WTC11 (cell line): ENCODE data around the gene ABLIM2. TPM values are rescaled to one million over a fixed set of nuclear protein-coding genes. Genes with fewer than 3 reads are reported as not detected.

Source experiments
- ATAC-seq: fragments of 200-7000 bp; cut with Tn5 transposase; 2 replicates; pipeline ENCODE4 v1.10.0; 2021; ENCODE audit warnings: mild to moderate bottlenecking, moderate library complexity
- CTCF ChIA-PET: fragments of 300-600 bp; sonication (Branson Sonifier 250); formaldehyde crosslinking; loops from one replicate; lab custom pipeline; 2021; ENCODE audit warnings: antibody characterized with exemption; lab: Charles Lee
- POLR2A ChIA-PET: fragments of 350-600 bp; sonication (Branson Sonifier 250); formaldehyde crosslinking; loops from one replicate; lab custom pipeline; 2021; ENCODE audit warnings: antibody characterized with exemption; lab: Charles Lee
- DNase-seq: peaks from one replicate; pipeline ENCODE4 v3.0.0; 2021; ENCODE audit warnings: low spot score
- H3K27ac Mint-ChIP-seq: 2 replicates; pipeline ENCODE4 v1.8.0; 2021; ENCODE audit warnings: mixed read lengths
- H3K27me3 Mint-ChIP-seq: 2 replicates; pipeline ENCODE4 v1.8.0; 2021; ENCODE audit warnings: low read depth, mild to moderate bottlenecking, moderate library complexity, mixed read lengths
- H3K36me3 Mint-ChIP-seq: 2 replicates; pipeline ENCODE4 v1.8.0; 2021; ENCODE audit warnings: mixed read lengths
- H3K4me1 Mint-ChIP-seq: 2 replicates; pipeline ENCODE4 v1.8.0; 2022; ENCODE audit warnings: mixed read lengths
- H3K4me3 Mint-ChIP-seq: 2 replicates; pipeline ENCODE4 v1.8.0; 2021; ENCODE audit warnings: mild to moderate bottlenecking, moderate library complexity, mixed read lengths
- H3K9me3 Mint-ChIP-seq: 2 replicates; pipeline ENCODE4 v1.8.0; 2021; ENCODE audit warnings: mixed read lengths
- ARID4B ChIP-seq: sonication (generic); formaldehyde crosslinking; IDR thresholded peaks from 2 replicates; pipeline ENCODE4 v1.8.0; 2023; ENCODE audit warnings: missing genetic modification reagents, mild to moderate bottlenecking, borderline replicate concordance
- ATF6 ChIP-seq: sonication (generic); formaldehyde crosslinking; IDR thresholded peaks from 2 replicates; pipeline ENCODE4 v1.8.1; 2023; ENCODE audit warnings: mild to moderate bottlenecking, missing genetic modification reagents
- IRF1 ChIP-seq: sonication (generic); formaldehyde crosslinking; IDR thresholded peaks from 2 replicates; pipeline ENCODE4 v1.8.0; 2023; ENCODE audit warnings: missing genetic modification reagents
- MLX ChIP-seq: sonication (generic); formaldehyde crosslinking; IDR thresholded peaks from 2 replicates; pipeline ENCODE4 v1.8.1; 2023; ENCODE audit warnings: mild to moderate bottlenecking, missing genetic modification reagents, moderate library complexity
- NR3C1 ChIP-seq: sonication (generic); formaldehyde crosslinking; conservative IDR thresholded peaks from 2 replicates; pipeline ENCODE4 v1.8.1; 2023; ENCODE audit warnings: low read depth, mild to moderate bottlenecking, missing genetic modification reagents
- SMAD3 ChIP-seq: sonication (generic); formaldehyde crosslinking; IDR thresholded peaks from 2 replicates; pipeline ENCODE4 v1.8.0; 2022; ENCODE audit warnings: missing genetic modification reagents, mild to moderate bottlenecking, borderline replicate concordance
- SP1 ChIP-seq: sonication (generic); formaldehyde crosslinking; conservative IDR thresholded peaks from 2 replicates; pipeline ENCODE4 v1.8.1; 2022; ENCODE audit warnings: missing genetic modification reagents
- TEAD1 ChIP-seq: sonication (generic); formaldehyde crosslinking; IDR thresholded peaks from 2 replicates; pipeline ENCODE4 v1.8.0; 2022; ENCODE audit warnings: mild to moderate bottlenecking, missing genetic modification reagents
- TP53 ChIP-seq: sonication (generic); formaldehyde crosslinking; IDR thresholded peaks from 2 replicates; pipeline ENCODE4 v1.8.1; 2023; ENCODE audit warnings: mild to moderate bottlenecking, missing genetic modification reagents
- ZNF121 ChIP-seq: sonication (generic); formaldehyde crosslinking; IDR thresholded peaks from 2 replicates; pipeline ENCODE4 v1.8.0; 2023; ENCODE audit warnings: missing genetic modification reagents
- ZNF232 ChIP-seq: sonication (generic); formaldehyde crosslinking; IDR thresholded peaks from 2 replicates; pipeline ENCODE4 v1.8.0; 2022; ENCODE audit warnings: mild to moderate bottlenecking, missing genetic modification reagents
- ZNF396 ChIP-seq: fragments of 250-450 bp; sonication (Bioruptor Pico); IDR thresholded peaks from 2 replicates; pipeline ENCODE4 v1.8.0; 2021; ENCODE audit warnings: mild to moderate bottlenecking, moderate library complexity, borderline replicate concordance
- total RNA-seq: library from RNA; stranded (reverse); gene quantifications from 3 replicates; pipeline ENCODE4 v1.2.3, GENCODE V29; 2021
- TF ChIP-seq, protein P1 (sequence below): fragments of 200-600 bp; IDR thresholded peaks from 2 replicates; pipeline ENCODE4 v1.8.0; 2022; ENCODE audit warnings: antibody characterized with exemption
- TF ChIP-seq, protein P2 (sequence below): sonication (generic); formaldehyde crosslinking; IDR thresholded peaks from 2 replicates; pipeline ENCODE4 v1.8.1; 2022; ENCODE audit warnings: missing genetic modification reagents, borderline replicate concordance
- TF ChIP-seq, protein P3 (sequence below): sonication (generic); formaldehyde crosslinking; IDR thresholded peaks from 2 replicates; pipeline ENCODE4 v1.8.1; 2022; ENCODE audit warnings: low read depth, mild to moderate bottlenecking, moderate library complexity, missing genetic modification reagents, borderline replicate concordance
- TF ChIP-seq, protein P4 (sequence below): fragments of 250-450 bp; sonication (Bioruptor Pico); IDR thresholded peaks from 2 replicates; pipeline ENCODE4 v1.8.0; 2021; ENCODE audit warnings: mild to moderate bottlenecking

Gene ABLIM2
- total RNA-seq, 1 experiment from 2014 or later: 2.6 TPM

GRCh38 chr4:8122746-8123145, 35.9 kb downstream of the ABLIM2 start:
- H3K36me3 Mint-ChIP-seq: no peaks in the 10 kb centered on the region
- H3K4me3 Mint-ChIP-seq: no peak overlapping the region
- no peak for TF ChIP-seq SMAD3 (CRISPR knock-in tag)
- TF ChIP-seq, protein P1, sequence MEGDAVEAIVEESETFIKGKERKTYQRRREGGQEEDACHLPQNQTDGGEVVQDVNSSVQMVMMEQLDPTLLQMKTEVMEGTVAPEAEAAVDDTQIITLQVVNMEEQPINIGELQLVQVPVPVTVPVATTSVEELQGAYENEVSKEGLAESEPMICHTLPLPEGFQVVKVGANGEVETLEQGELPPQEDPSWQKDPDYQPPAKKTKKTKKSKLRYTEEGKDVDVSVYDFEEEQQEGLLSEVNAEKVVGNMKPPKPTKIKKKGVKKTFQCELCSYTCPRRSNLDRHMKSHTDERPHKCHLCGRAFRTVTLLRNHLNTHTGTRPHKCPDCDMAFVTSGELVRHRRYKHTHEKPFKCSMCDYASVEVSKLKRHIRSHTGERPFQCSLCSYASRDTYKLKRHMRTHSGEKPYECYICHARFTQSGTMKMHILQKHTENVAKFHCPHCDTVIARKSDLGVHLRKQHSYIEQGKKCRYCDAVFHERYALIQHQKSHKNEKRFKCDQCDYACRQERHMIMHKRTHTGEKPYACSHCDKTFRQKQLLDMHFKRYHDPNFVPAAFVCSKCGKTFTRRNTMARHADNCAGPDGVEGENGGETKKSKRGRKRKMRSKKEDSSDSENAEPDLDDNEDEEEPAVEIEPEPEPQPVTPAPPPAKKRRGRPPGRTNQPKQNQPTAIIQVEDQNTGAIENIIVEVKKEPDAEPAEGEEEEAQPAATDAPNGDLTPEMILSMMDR: no peak
- no peak for TF ChIP-seq ATF6
- no peak for TF ChIP-seq ZNF396 (CRISPR knock-in tag)
- TF ChIP-seq, all 79 proteins: peak for 0
- no peaks in the 10 kb centered on the region for H3K9me3 Mint-ChIP-seq
- DNase-seq (no peak), ATAC-seq (no peak)
- no peaks in the 10 kb centered on the region for H3K4me1 Mint-ChIP-seq
- CTCF ChIA-PET: no interaction called here
- H3K27me3 Mint-ChIP-seq: no peaks in the 10 kb centered on the region
- H3K27ac Mint-ChIP-seq: no peak overlapping the region
- POLR2A ChIA-PET: no interaction called here

GRCh38 chr4:8121292-8122015, 37.2 kb downstream of the ABLIM2 start:
- CTCF ChIA-PET: interaction anchor here (1.2 kb wide), 1 partner anchor 10 kb away, joined by 5 read pairs; no protein-coding TSS in a partner anchor

More at GRCh38 chr4:8121292-8122015, 37.2 kb downstream of the ABLIM2 start:
- POLR2A ChIA-PET: no interaction called here
- no peak overlapping the region for H3K27ac Mint-ChIP-seq
- H3K9me3 Mint-ChIP-seq: peaks cover 7% of the 10 kb centered on the region
- peaks cover 7% of the 10 kb centered on the region; the same call in 1 of the 2 replicates for H3K4me1 Mint-ChIP-seq
- no peak for DNase-seq
- H3K36me3 Mint-ChIP-seq: no peaks in the 10 kb centered on the region
- ATAC-seq: no peak
- H3K27me3 Mint-ChIP-seq: peaks cover 3% of the 10 kb centered on the region; the same call in 1 of the 2 replicates
- TF ChIP-seq SMAD3 (CRISPR knock-in tag) (no peak), ZNF121 (CRISPR knock-in tag) (no peak), MLX (no peak), ARID4B (no peak), NR3C1 (CRISPR knock-in tag) (no peak), SP1 (CRISPR knock-in tag) (no peak), IRF1 (CRISPR knock-in tag) (no peak), TP53 (CRISPR knock-in tag) (no peak), ZNF232 (CRISPR knock-in tag) (no peak), TEAD1 (no peak)
- TF ChIP-seq, protein P2, sequence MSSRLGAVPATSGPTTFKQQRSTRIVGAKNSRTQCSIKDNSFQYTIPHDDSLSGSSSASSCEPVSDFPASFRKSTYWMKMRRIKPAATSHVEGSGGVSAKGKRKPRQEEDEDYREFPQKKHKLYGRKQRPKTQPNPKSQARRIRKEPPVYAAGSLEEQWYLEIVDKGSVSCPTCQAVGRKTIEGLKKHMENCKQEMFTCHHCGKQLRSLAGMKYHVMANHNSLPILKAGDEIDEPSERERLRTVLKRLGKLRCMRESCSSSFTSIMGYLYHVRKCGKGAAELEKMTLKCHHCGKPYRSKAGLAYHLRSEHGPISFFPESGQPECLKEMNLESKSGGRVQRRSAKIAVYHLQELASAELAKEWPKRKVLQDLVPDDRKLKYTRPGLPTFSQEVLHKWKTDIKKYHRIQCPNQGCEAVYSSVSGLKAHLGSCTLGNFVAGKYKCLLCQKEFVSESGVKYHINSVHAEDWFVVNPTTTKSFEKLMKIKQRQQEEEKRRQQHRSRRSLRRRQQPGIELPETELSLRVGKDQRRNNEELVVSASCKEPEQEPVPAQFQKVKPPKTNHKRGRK (CRISPR knock-in tag): no peak
- TF ChIP-seq, protein P3, sequence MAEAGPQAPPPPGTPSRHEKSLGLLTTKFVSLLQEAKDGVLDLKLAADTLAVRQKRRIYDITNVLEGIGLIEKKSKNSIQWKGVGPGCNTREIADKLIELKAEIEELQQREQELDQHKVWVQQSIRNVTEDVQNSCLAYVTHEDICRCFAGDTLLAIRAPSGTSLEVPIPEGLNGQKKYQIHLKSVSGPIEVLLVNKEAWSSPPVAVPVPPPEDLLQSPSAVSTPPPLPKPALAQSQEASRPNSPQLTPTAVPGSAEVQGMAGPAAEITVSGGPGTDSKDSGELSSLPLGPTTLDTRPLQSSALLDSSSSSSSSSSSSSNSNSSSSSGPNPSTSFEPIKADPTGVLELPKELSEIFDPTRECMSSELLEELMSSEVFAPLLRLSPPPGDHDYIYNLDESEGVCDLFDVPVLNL (CRISPR knock-in tag): no peak
- TF ChIP-seq, protein P4, sequence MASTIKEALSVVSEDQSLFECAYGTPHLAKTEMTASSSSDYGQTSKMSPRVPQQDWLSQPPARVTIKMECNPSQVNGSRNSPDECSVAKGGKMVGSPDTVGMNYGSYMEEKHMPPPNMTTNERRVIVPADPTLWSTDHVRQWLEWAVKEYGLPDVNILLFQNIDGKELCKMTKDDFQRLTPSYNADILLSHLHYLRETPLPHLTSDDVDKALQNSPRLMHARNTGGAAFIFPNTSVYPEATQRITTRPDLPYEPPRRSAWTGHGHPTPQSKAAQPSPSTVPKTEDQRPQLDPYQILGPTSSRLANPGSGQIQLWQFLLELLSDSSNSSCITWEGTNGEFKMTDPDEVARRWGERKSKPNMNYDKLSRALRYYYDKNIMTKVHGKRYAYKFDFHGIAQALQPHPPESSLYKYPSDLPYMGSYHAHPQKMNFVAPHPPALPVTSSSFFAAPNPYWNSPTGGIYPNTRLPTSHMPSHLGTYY (CRISPR knock-in tag): no peak
- no peak overlapping the region for H3K4me3 Mint-ChIP-seq
